Ishikawa (cell line): ENCODE data around the gene IGFBP2.

Source experiments
- CEBPB ChIP-seq: IDR thresholded peaks from 2 replicates; pipeline ENCODE4 v1.6.1; 2012
- CREB1 ChIP-seq: IDR thresholded peaks from 2 replicates; pipeline ENCODE4 v1.6.1; 2012; ENCODE audit warnings: low read depth
- EGR1 ChIP-seq: IDR thresholded peaks from 2 replicates; pipeline ENCODE4 v1.6.1; 2012
- EP300 ChIP-seq: IDR thresholded peaks from 2 replicates; pipeline ENCODE4 v1.6.1; 2012; ENCODE audit warnings: borderline replicate concordance
- NFIC ChIP-seq: IDR thresholded peaks from 2 replicates; pipeline ENCODE4 v1.6.1; 2012
- RAD21 ChIP-seq: IDR thresholded peaks from 2 replicates; pipeline ENCODE4 v1.6.1; 2012; ENCODE audit warnings: low read depth
- TAF1 ChIP-seq: IDR thresholded peaks from 2 replicates; pipeline ENCODE4 v1.6.1; 2012; ENCODE audit warnings: low read depth, mild to moderate bottlenecking
- TCF12 ChIP-seq: IDR thresholded peaks from 2 replicates; pipeline ENCODE4 v1.6.1; 2012; ENCODE audit warnings: low read depth
- USF1 ChIP-seq: IDR thresholded peaks from 2 replicates; pipeline ENCODE4 v1.6.1; 2012
- YY1 ChIP-seq: IDR thresholded peaks from 2 replicates; pipeline ENCODE4 v1.6.1; 2012; ENCODE audit warnings: low read depth
- ZBTB7A ChIP-seq: IDR thresholded peaks from 2 replicates; pipeline ENCODE4 v1.6.1; 2012; ENCODE audit warnings: low read depth
- TF ChIP-seq, protein P1 (sequence below): IDR thresholded peaks from 2 replicates; pipeline ENCODE4 v1.6.1; 2012
- TF ChIP-seq, protein P2 (sequence below): IDR thresholded peaks from 2 replicates; pipeline ENCODE4 v1.6.1; 2012; ENCODE audit warnings: low read depth, mild to moderate bottlenecking

GRCh38 chr2:216634370-216635148, 1.3 kb downstream of the IGFBP2 start:
- TF ChIP-seq CEBPB = no peak
- no peak for TF ChIP-seq TCF12
- no peak for TF ChIP-seq RAD21
- TF ChIP-seq TAF1 = no peak
- TF ChIP-seq ZBTB7A = no peak
- TF ChIP-seq CREB1 = no peak
- TF ChIP-seq, protein P1, sequence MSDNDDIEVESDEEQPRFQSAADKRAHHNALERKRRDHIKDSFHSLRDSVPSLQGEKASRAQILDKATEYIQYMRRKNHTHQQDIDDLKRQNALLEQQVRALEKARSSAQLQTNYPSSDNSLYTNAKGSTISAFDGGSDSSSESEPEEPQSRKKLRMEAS = no peak
- TF ChIP-seq NFIC = no peak
- no peak for TF ChIP-seq YY1
- TF ChIP-seq EGR1 = no peak
- TF ChIP-seq, protein P2, sequence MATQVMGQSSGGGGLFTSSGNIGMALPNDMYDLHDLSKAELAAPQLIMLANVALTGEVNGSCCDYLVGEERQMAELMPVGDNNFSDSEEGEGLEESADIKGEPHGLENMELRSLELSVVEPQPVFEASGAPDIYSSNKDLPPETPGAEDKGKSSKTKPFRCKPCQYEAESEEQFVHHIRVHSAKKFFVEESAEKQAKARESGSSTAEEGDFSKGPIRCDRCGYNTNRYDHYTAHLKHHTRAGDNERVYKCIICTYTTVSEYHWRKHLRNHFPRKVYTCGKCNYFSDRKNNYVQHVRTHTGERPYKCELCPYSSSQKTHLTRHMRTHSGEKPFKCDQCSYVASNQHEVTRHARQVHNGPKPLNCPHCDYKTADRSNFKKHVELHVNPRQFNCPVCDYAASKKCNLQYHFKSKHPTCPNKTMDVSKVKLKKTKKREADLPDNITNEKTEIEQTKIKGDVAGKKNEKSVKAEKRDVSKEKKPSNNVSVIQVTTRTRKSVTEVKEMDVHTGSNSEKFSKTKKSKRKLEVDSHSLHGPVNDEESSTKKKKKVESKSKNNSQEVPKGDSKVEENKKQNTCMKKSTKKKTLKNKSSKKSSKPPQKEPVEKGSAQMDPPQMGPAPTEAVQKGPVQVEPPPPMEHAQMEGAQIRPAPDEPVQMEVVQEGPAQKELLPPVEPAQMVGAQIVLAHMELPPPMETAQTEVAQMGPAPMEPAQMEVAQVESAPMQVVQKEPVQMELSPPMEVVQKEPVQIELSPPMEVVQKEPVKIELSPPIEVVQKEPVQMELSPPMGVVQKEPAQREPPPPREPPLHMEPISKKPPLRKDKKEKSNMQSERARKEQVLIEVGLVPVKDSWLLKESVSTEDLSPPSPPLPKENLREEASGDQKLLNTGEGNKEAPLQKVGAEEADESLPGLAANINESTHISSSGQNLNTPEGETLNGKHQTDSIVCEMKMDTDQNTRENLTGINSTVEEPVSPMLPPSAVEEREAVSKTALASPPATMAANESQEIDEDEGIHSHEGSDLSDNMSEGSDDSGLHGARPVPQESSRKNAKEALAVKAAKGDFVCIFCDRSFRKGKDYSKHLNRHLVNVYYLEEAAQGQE = no peak
- no peak for TF ChIP-seq EP300
- no peak for TF ChIP-seq USF1
